Neuronal stem cell (in vitro differentiated cells): ENCODE measurements around the gene TMF1.

Experiments used
- DNase-seq: peaks from one replicate; pipeline ENCODE4 v3.0.0-alpha.2; 2013; ENCODE audit warnings: low spot score
- H2AFZ ChIP-seq: one replicate; pipeline ENCODE4 v1.6.1; 2013; ENCODE audit warnings: mild to moderate bottlenecking, low read length, inconsistent platforms
- H2AK5ac ChIP-seq: 2 replicates; pipeline ENCODE4 v1.6.1; 2013; ENCODE audit warnings: low read depth, mild to moderate bottlenecking, inconsistent platforms, low read length, moderate library complexity, mixed read lengths
- H2BK120ac ChIP-seq: 2 replicates; pipeline ENCODE4 v1.6.1; 2013; ENCODE audit warnings: low read depth, mild to moderate bottlenecking, inconsistent platforms, low read length, moderate library complexity, mixed read lengths
- H2BK12ac ChIP-seq: one replicate; pipeline ENCODE4 v1.6.1; 2013; ENCODE audit warnings: low read length, inconsistent platforms
- H2BK15ac ChIP-seq: 2 replicates; pipeline ENCODE4 v1.6.1; 2013; ENCODE audit warnings: mild to moderate bottlenecking, low read length, inconsistent platforms, mixed read lengths
- H2BK5ac ChIP-seq: one replicate; pipeline ENCODE4 v1.6.1; 2013; ENCODE audit warnings: inconsistent platforms, mild to moderate bottlenecking, low read length, moderate library complexity
- H3K14ac ChIP-seq: one replicate; pipeline ENCODE4 v1.6.1; 2013; ENCODE audit warnings: low read length, inconsistent platforms
- H3K18ac ChIP-seq: 2 replicates; pipeline ENCODE4 v1.6.1; 2013; ENCODE audit warnings: low read length, inconsistent platforms
- H3K23ac ChIP-seq: 2 replicates; pipeline ENCODE4 v1.6.1; 2013; ENCODE audit warnings: low read depth, mild to moderate bottlenecking, mixed read lengths, low read length, inconsistent platforms; ENCODE audit not compliant: poor library complexity
- H3K27ac ChIP-seq: replicated peaks from 3 replicates; pipeline ENCODE4 v1.5.1; 2013; ENCODE audit warnings: low read length, inconsistent platforms
- H3K27me3 ChIP-seq, 3 experiments: 2 replicates each; pipeline ENCODE4 v1.6.1; 2013; ENCODE audit warnings: low read length in 3 of 3, mild to moderate bottlenecking in 2 of 3, inconsistent platforms in 1 of 3, low read depth in 1 of 3, mixed read lengths in 1 of 3, moderate library complexity in 1 of 3; ENCODE audit not compliant: control insufficient read depth in 3 of 3, insufficient read depth in 3 of 3
- H3K36me3 ChIP-seq, 2 donors: replicated peaks in 1 of 2; 2 replicates each; pipeline ENCODE4 v1.6.1; 2013; ENCODE audit warnings: low read length in 2 of 2; ENCODE audit not compliant: control insufficient read depth in 2 of 2, insufficient read depth in 2 of 2
- H3K4ac ChIP-seq: 2 replicates; pipeline ENCODE4 v1.6.1; 2013; ENCODE audit warnings: inconsistent platforms, mild to moderate bottlenecking, low read length, moderate library complexity
- H3K4me1 ChIP-seq, 2 donors: 1 replicate in 1 of 2; 2 replicates in 1 of 2; pipeline ENCODE4 v1.6.1; 2013; ENCODE audit warnings: low read length in 2 of 2, low read depth in 1 of 2; ENCODE audit not compliant: control insufficient read depth in 2 of 2, insufficient read depth in 1 of 2
- H3K4me2 ChIP-seq: one replicate; pipeline ENCODE4 v1.6.1; 2013; ENCODE audit warnings: mild to moderate bottlenecking, low read length, inconsistent platforms; ENCODE audit not compliant: insufficient read depth, poor library complexity, severe bottlenecking
- H3K4me3 ChIP-seq, 2 donors: 2 replicates each; pipeline ENCODE4 v1.5.1; 2013; ENCODE audit warnings: low read length in 2 of 2, mild to moderate bottlenecking in 2 of 2, inconsistent platforms in 1 of 2, moderate library complexity in 1 of 2
- H3K79me1 ChIP-seq: one replicate; pipeline ENCODE4 v1.6.1; 2013; ENCODE audit warnings: low read depth, mild to moderate bottlenecking, inconsistent platforms, low read length, moderate library complexity
- H3K9ac ChIP-seq: one replicate; pipeline ENCODE4 v1.6.1; 2013; ENCODE audit warnings: mild to moderate bottlenecking, low read depth, low read length, inconsistent platforms; ENCODE audit not compliant: poor library complexity
- H3K9me3 ChIP-seq, 2 donors: replicated peaks in 1 of 2; 2 replicates each; pipeline versions ENCODE3 to v1.6.1; 2013; ENCODE audit warnings: low read length in 2 of 2, mild to moderate bottlenecking in 2 of 2, inconsistent platforms in 1 of 2, low read depth in 1 of 2, mixed read lengths in 1 of 2, moderate library complexity in 1 of 2; ENCODE audit not compliant: control insufficient read depth in 2 of 2, insufficient read depth in 1 of 2
- H4K8ac ChIP-seq: one replicate; pipeline ENCODE4 v1.6.1; 2013; ENCODE audit warnings: low read depth, mild to moderate bottlenecking, inconsistent platforms, low read length, moderate library complexity
- H4K91ac ChIP-seq: one replicate; pipeline ENCODE4 v1.6.1; 2013; ENCODE audit warnings: low read length, low read depth, mild to moderate bottlenecking, inconsistent platforms; ENCODE audit not compliant: poor library complexity
- WGBS, 2 donors: extraction: QIAGEN DNeasy Blood & Tissue Kit; methylation state at CpG; one replicate each; pipeline ENCODE4 v1.1.7; 2013; ENCODE audit warnings: missing lambda C conversion rate in 2 of 2, mixed read lengths in 1 of 2; ENCODE audit not compliant: insufficient read length in 2 of 2, insufficient replicate concordance in 1 of 2; ENCODE audit errors: extremely low coverage in 2 of 2; 5-methylcytosine and 5-hydroxymethylcytosine counted together

The TMF1 gene

GRCh38 chr3:68997887-68998286 is 54.2 kb downstream of the TMF1 start:
- Histone ChIP-seq H2AFZ (no peak overlapping the region), H4K91ac (no peak overlapping the region), H3K18ac (no peak overlapping the region), H2BK12ac (no peak overlapping the region), H3K14ac (no peak overlapping the region), H2BK5ac (no peak overlapping the region), H2BK15ac (no peak overlapping the region), H3K9me3 (no peaks in the 10 kb centered on the region), H3K9ac (no peak overlapping the region), H3K36me3 (no peaks in the 10 kb centered on the region), H2BK120ac (no peak overlapping the region), H4K8ac (no peak overlapping the region), H3K27ac (no peak overlapping the region), H2AK5ac (no peak overlapping the region), H3K4me2 (no peak overlapping the region), H3K4me3 (no peak overlapping the region), H3K79me1 (no peaks in the 10 kb centered on the region), H3K27me3 (no peaks in the 10 kb centered on the region), H3K4me1 (no peaks in the 10 kb centered on the region), H3K4ac (no peak overlapping the region), H3K23ac (no peak overlapping the region)
- no CpG with 5 or more reads among the region's 6 CpGs for WGBS, 2 donors
- no peak for DNase-seq

DNA sequence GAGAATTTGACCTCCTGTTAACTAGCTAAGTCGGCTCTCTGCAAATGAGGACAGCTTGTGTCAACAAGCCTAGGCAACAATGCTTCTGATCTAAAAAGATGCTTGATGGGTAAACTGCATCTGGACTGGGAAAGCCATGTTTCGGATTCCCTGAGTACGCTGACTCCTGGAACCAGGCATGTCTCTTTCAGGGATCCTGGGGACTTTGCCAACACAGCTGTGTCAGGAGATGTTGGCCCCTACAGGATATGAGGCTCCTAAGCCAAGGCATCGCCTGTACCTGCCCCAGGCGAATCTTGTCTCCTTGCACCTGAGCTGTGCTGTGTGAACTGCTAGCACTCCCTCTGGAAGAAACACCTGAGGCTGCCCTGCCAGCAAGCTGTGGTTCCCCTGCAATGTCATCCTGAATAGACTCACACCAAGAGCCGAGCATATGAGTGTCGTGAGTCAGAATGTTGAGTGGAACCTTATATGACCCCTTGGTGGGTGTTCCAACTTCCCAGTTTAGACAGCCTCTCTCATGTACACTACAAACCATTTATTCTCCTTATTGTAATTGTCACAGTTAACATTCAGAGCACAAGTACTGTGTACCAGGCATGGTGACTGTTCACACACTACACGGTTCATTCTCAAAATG is 55.7 kb downstream of the TMF1 start:
- H3K79me1 ChIP-seq, result no peaks in the 10 kb centered on the region
- H3K4ac ChIP-seq, result no peak overlapping the region
- no peak overlapping the region for H3K9ac ChIP-seq
- no peak overlapping the region for H4K8ac ChIP-seq
- no peaks in the 10 kb centered on the region for H3K27me3 ChIP-seq
- H2AK5ac ChIP-seq, result no peak overlapping the region
- no peaks in the 10 kb centered on the region for H3K4me1 ChIP-seq
- no peak overlapping the region for H3K18ac ChIP-seq
- no peaks in the 10 kb centered on the region for H3K9me3 ChIP-seq
- no peak overlapping the region for H4K91ac ChIP-seq
- no peak overlapping the region for H3K23ac ChIP-seq
- H2BK120ac ChIP-seq, result no peak overlapping the region
- no CpG with 5 or more reads among the region's 8 CpGs for WGBS, 2 donors
- no peak overlapping the region for H3K14ac ChIP-seq
- no peak overlapping the region for H3K27ac ChIP-seq
- no peak for DNase-seq
- H3K36me3 ChIP-seq, result no peaks in the 10 kb centered on the region
- H2BK12ac ChIP-seq, result no peak overlapping the region
- H2BK15ac ChIP-seq, result no peak overlapping the region
- no peak overlapping the region for H3K4me3 ChIP-seq
- no peak overlapping the region for H3K4me2 ChIP-seq
- no peak overlapping the region for H2BK5ac ChIP-seq
- H2AFZ ChIP-seq, result no peak overlapping the region

DNA sequence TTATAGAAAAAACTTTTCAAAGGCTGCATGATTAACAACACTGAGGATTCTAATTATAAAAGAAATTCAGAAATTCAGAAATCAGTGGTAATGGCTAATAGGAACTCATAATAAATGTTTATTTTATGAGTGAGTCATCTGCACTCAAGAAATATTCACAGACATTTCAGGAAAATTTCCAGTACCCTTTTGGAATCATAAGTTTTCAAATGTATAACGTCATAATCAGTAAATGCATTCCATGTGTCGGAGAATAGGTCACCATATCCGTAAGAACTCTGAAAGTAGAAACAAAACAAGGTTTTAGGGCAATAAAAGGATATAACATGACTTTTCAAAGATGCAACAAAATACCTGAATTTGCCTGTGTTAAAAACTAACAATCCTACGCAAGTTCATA is 63.4 kb downstream of the TMF1 start:
- Histone ChIP-seq H2BK12ac (no peak overlapping the region), H2BK5ac (no peak overlapping the region), H4K91ac (no peak overlapping the region), H2BK120ac (no peak overlapping the region), H4K8ac (no peak overlapping the region), H3K4me2 (no peak overlapping the region), H2AFZ (no peak overlapping the region), H3K23ac (no peak overlapping the region), H2BK15ac (no peak overlapping the region), H3K9ac (no peak overlapping the region), H3K9me3 (no peaks in the 10 kb centered on the region), H3K4ac (no peak overlapping the region), H3K4me1 (no peaks in the 10 kb centered on the region), H3K14ac (no peak overlapping the region), H2AK5ac (no peak overlapping the region), H3K4me3 (no peak overlapping the region), H3K36me3 (peaks cover 0 to 2% of the 10 kb centered on the region in 2 donors), H3K27me3 (no peaks in the 10 kb centered on the region), H3K18ac (no peak overlapping the region), H3K27ac (no peak overlapping the region), H3K79me1 (no peaks in the 10 kb centered on the region)
- DNase-seq, result no peak
- WGBS, 2 donors, result no CpG with 5 or more reads among the region's 4 CpGs

DNA sequence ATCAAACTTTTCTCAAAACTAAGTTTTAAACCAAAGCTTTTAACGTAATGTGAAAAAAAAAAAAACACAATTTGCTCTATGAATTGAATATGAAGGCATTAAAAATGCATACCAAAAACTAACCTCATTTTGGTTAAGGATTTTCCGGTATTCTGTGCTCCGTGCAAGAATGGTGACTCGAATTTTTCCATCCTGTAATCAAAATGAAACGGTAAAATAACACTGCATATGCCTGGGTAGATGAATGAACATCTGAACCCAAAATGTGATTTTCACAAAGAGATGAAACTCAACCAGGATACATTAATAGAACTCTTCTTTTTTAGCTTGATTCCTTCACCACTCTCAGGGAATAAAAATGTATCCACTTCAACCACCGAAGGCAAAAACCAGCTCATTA is 64.8 kb downstream of the TMF1 start:
- Histone ChIP-seq H3K9ac (no peak overlapping the region), H3K4ac (no peak overlapping the region), H3K18ac (no peak overlapping the region), H2BK12ac (no peak overlapping the region), H3K36me3 (peaks cover 0 to 2% of the 10 kb centered on the region in 2 donors), H3K23ac (no peak overlapping the region), H2BK5ac (no peak overlapping the region), H4K8ac (no peak overlapping the region), H3K79me1 (no peaks in the 10 kb centered on the region), H3K27me3 (no peaks in the 10 kb centered on the region), H3K27ac (no peak overlapping the region), H2AK5ac (no peak overlapping the region), H2BK15ac (no peak overlapping the region), H3K9me3 (no peaks in the 10 kb centered on the region), H3K14ac (no peak overlapping the region), H4K91ac (no peak overlapping the region), H3K4me1 (no peaks in the 10 kb centered on the region), H3K4me3 (no peak overlapping the region), H3K4me2 (no peak overlapping the region), H2AFZ (no peak overlapping the region), H2BK120ac (no peak overlapping the region)
- no CpG with 5 or more reads among the region's 6 CpGs for WGBS, 2 donors
- DNase-seq, result no peak
